ENCODE data around the gene FAM180B.

Gene FAM180B

GRCh38 chr11:47583844-47584243, 2.6 kb upstream of the FAM180B start:
- TF ChIP-seq CTCF (IDR thresholded peaks at IDR 0.05; ENCODE audit: low read depth, low read length, missing control alignments): no peak
- Histone ChIP-seq H3K27me3 (replicated peaks) (no peaks in the 10 kb centered on the region), H3K36me3 (replicated peaks) (peaks cover 42% of the 10 kb centered on the region), H3K4me3 (ENCODE audit: low read depth, low read length) (no peak overlapping the region), H3K27ac (no peak overlapping the region)
- in situ Hi-C loops (cut with HindIII; ENCODE audit: low pct_ligation_motif_present, low sequenced_read_pairs): no loop called here
- no peak for DNase-seq

GRCh38 chr11:47587039-47587716, 700 bp downstream of the FAM180B start:
- Histone ChIP-seq H3K4me3 (ENCODE audit: low read depth, low read length) (no peak overlapping the region), H3K27ac (no peak overlapping the region), H3K36me3 (replicated peaks) (peaks cover 27% of the 10 kb centered on the region), H3K27me3 (replicated peaks) (no peaks in the 10 kb centered on the region)
- no peak for TF ChIP-seq CTCF (IDR thresholded peaks at IDR 0.05; ENCODE audit: low read depth, low read length, missing control alignments)
- no peak for DNase-seq
- in situ Hi-C loops (cut with HindIII; ENCODE audit: low pct_ligation_motif_present, low sequenced_read_pairs): no loop called here

- in situ Hi-C loops (cut with HindIII; ENCODE audit: low pct_ligation_motif_present, low sequenced_read_pairs): no loop called here
- Histone ChIP-seq H3K27ac (no peak overlapping the region), H3K4me3 (ENCODE audit: low read depth, low read length) (no peak overlapping the region), H3K36me3 (replicated peaks) (peaks cover 20% of the 10 kb centered on the region), H3K27me3 (replicated peaks) (peaks cover 3% of the 10 kb centered on the region)
- no peak for DNase-seq
- no peak for TF ChIP-seq CTCF (IDR thresholded peaks at IDR 0.05; ENCODE audit: low read depth, low read length, missing control alignments)
Observed at GRCh38 chr11:47587723-47588326, 1.3 kb downstream of the FAM180B start.

GRCh38 chr11:47589118-47589517, 2.6 kb downstream of the FAM180B start:
- peak overlapping the region; percentile 42 for H3K4me3 ChIP-seq (ENCODE audit: low read depth, low read length)
- in situ Hi-C loops (cut with HindIII; ENCODE audit: low pct_ligation_motif_present, low sequenced_read_pairs): no loop called here
- no peak overlapping the region for H3K27ac ChIP-seq
- TF ChIP-seq CTCF (IDR thresholded peaks at IDR 0.05; ENCODE audit: low read depth, low read length, missing control alignments): no peak
- peaks cover 7% of the 10 kb centered on the region for H3K36me3 ChIP-seq (replicated peaks)
- no peak for DNase-seq
- peaks cover 16% of the 10 kb centered on the region for H3K27me3 ChIP-seq (replicated peaks)

- peaks cover 21% of the 10 kb centered on the region for H3K27me3 ChIP-seq (replicated peaks)
- H3K4me3 ChIP-seq (ENCODE audit: low read depth, low read length): peak overlapping the region; percentile 42
- in situ Hi-C loops (cut with HindIII; ENCODE audit: low pct_ligation_motif_present, low sequenced_read_pairs): no loop called here
- no peak overlapping the region for H3K27ac ChIP-seq
- TF ChIP-seq CTCF (IDR thresholded peaks at IDR 0.05; ENCODE audit: low read depth, low read length, missing control alignments): no peak
- no peak for DNase-seq
- H3K36me3 ChIP-seq (replicated peaks): peaks cover 5% of the 10 kb centered on the region
Observed at GRCh38 chr11:47589584-47589976, 3.1 kb downstream of the FAM180B start.

Measured in brain microvascular endothelial cell (primary cell).